Spleen (tissue), 7 donors: Measurements from ENCODE around the gene CEND1.

Source experiments
- POLR2A ChIP-seq, 3 donors: fragments of 450-650 bp; IDR thresholded peaks; one replicate each; pipeline ENCODE4 v1.5.1; 2017; ENCODE audit warnings: antibody characterized with exemption in 3 of 3, mild to moderate bottlenecking in 1 of 3
- POLR2AphosphoS5 ChIP-seq, 3 donors: sonication (generic); formaldehyde crosslinking; IDR thresholded peaks; one replicate each; pipeline ENCODE4 v1.5.1; 2017; ENCODE audit warnings: antibody characterized with exemption in 3 of 3
- TF ChIP-seq, protein P1 (sequence below), 11 experiments: fragments of 200-600 bp in 7 of 11; fragments of 450-650 bp in 4 of 11; sonication (generic) in 4 of 11; IDR thresholded peaks in 8 of 11; conservative IDR thresholded peaks in 3 of 11; 1 replicate in 7 of 11; 2 replicates in 4 of 11; pipeline versions ENCODE4 v1.4.0 to v1.8.0; 2016 to 2021; ENCODE audit warnings: antibody characterized with exemption in 11 of 11, inconsistent platforms in 4 of 11, mild to moderate bottlenecking in 1 of 11
- donor health status: DM: no; HTN: no; CAD: no; lungs with moderate emphysema.
- donor health status: DM: no; HTN: no; CAD: no.
- donor health status: DM: no; HTN: no; CAD: no.

DNA sequence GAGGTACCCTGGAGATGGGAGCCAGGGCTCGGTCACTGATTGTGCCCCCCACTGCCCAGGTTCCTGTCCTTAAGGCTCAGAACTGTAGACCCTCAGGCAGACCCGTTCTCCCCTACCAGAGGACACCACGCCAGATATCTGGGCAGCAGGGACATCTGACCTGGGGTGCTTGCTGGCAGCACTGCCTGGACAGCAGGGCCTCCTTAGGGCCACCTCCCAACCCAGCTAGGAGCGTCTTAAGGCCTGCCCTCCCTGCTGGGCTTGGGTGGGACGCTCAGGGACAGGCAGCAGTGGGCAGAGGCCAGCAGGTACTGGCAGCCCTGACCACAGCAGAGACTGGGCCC lies 49.4 kb upstream of the CEND1 start:
- TF ChIP-seq, protein P1, sequence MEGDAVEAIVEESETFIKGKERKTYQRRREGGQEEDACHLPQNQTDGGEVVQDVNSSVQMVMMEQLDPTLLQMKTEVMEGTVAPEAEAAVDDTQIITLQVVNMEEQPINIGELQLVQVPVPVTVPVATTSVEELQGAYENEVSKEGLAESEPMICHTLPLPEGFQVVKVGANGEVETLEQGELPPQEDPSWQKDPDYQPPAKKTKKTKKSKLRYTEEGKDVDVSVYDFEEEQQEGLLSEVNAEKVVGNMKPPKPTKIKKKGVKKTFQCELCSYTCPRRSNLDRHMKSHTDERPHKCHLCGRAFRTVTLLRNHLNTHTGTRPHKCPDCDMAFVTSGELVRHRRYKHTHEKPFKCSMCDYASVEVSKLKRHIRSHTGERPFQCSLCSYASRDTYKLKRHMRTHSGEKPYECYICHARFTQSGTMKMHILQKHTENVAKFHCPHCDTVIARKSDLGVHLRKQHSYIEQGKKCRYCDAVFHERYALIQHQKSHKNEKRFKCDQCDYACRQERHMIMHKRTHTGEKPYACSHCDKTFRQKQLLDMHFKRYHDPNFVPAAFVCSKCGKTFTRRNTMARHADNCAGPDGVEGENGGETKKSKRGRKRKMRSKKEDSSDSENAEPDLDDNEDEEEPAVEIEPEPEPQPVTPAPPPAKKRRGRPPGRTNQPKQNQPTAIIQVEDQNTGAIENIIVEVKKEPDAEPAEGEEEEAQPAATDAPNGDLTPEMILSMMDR (IDR thresholded peaks at IDR 0.05 in 8 of 11, conservative IDR thresholded peaks at IDR 0.05 in 3 of 11) = no peak
- peak in 1 of 3 donors; percentile 15 for TF ChIP-seq POLR2AphosphoS5 (IDR thresholded peaks at IDR 0.05)
- TF ChIP-seq POLR2A (IDR thresholded peaks at IDR 0.05) = no peak
